NOMO-1 treated with DMSO at 0.1 percent for 48 hours (cell line): ENCODE data around the gene BPIFB2.

ENCODE experiments used
- DNase-seq: peaks from one replicate; lab custom pipeline; 2025; ENCODE audit not compliant: unreplicated experiment; lab: John Stamatoyannopoulos, UW

Gene BPIFB2

GRCh38 chr20:33067806-33068205, 60.3 kb downstream of the BPIFB2 start:
- DNase-seq = no peak

DNA sequence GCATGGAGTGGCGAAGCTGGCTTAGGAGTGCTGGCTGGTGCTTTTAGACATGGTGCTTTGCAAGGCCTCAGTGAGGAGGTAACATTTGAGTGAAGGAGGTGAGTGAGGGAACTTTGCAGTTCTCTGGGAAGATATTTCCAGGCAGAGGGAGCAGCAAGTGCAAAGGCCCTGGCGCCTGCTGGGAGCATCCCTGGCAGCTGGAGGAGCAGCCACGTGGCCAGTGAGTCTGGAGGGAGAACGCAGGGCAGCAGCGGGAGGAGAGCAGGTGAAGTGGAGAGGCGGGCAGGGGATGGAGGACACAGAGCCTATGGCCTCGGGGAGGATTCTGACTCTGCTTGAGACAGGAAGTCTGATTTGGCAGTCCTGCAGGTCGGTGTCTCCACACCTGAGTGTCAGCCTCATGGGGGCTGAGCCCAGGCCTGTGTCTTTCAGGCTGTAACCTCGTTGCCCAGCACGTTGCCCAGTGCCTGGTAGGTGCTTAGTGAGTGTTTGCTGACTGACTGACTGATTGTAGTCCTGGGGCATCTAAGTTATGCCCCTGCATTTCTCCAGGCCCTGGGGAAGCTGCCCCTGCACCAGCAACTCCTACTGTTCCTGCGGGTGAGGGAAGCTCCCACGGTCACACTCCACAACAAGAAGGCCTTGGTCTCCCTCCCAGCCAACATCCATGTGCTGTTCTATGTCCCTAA, 60.9 kb downstream of the BPIFB2 start:
- DNase-seq = no peak

DNA sequence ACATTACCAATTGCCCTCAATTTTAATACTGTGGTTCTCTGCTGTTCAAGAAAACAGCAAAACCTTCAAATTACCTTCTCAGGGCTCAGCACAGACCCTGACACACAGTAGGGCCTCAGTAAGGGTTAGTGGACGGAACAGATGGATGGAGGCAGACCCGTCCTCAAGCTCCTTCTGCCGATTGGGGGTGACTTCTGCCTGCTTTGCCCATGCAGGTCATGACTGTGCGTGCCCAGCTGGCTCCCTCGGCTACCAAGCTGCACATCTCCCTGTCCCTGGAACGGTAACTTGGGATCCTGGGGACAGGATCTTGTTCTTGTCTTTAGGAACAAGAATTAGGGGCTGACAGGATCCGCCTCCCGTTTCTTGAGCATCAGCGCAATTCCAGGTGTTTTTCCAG, 62.2 kb downstream of the BPIFB2 start:
- DNase-seq = no peak

GRCh38 chr20:33070111-33071053, 62.9 kb downstream of the BPIFB2 start:
- DNase-seq = no peak

DNA sequence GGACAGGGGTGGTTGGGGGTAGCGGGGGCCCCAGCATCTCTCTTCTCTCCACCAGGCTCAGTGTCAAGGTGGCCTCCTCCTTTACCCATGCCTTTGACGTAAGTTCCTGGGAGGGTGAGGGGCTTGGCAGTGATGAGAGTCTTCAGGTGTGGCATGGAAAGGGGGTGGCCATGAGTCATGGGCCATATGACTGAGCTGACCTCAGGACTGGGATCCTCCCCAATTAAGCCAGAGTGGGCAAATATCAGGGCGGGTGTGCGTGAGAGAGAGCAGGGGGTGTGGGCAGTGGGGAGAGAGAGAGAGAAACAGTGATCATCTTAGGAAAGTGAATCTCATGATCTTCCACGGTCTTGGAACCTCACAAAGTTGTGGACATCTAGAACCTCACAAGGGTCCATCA, 63.7 kb downstream of the BPIFB2 start:
- DNase-seq = no peak

DNA sequence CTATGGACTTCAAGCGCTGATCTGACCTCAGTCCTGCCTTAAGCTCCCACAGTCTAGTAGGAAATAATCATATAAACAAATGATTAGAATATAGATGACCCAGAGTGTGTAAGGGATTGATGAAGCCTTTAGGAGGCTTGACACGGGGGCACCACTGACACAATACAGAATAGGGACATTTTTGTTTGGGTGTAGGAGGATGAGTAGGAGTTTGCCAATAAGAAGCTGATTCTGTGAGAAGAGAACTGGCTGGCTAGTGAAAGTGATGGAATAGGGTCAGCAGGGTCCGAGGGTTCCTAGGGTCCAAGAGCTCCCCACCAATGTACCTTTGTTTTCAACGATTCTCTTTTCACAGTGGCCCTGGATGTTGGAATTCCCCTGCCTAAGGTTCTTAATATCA, 64.9 kb downstream of the BPIFB2 start:
- no peak for DNase-seq

DNA sequence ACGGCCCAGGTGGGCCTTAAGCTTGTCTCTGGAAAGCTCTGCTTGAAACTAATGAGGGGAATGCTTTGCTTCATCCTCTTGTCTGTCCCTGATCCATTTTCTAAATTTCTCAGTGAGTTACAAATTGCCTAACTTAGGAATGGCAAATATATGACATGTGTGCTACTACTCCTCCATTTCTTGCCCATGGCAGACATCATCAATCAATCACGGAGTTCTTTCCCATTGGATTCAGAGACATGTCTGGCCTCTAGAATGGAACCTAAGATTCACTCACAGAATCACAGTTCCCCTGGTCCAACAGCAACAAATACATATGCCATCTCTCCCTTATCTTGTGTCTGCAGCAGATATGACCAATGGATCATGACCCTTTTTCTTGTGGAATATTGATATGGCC, 65.3 kb downstream of the BPIFB2 start:
- no peak for DNase-seq
